Cardiac fibroblast (primary cell): Measurements from ENCODE around the gene TBC1D24.

Source experiments
- DNase-seq, 2 donors: peaks; one replicate each; pipeline versions ENCODE4 v3.0.0 to v3.0.0-alpha.2; 2010; ENCODE audit warnings: low read depth in 2 of 2
- H3K4me3 ChIP-seq, 2 donors: replicated peaks in 1 of 2; 1 replicate in 1 of 2; 2 replicates in 1 of 2; pipeline ENCODE4 v1.5.1; 2011; ENCODE audit warnings: low read depth in 2 of 2, low read length in 2 of 2, mild to moderate bottlenecking in 2 of 2, moderate library complexity in 1 of 2
- CTCF ChIP-seq: IDR thresholded peaks from one replicate; pipeline ENCODE4 v1.5.1; 2011; ENCODE audit warnings: low read depth, mild to moderate bottlenecking, low read length, inconsistent platforms

TBC1D24 gene

GRCh38 chr16:2474877-2475412 lies at the start of gene TBC1D24:
Gene TBC1D24, plus strand, starts transcription at chr16:2475127. Its CDS starts 21,022 bp downstream, at chr16:2496149.
- peak within 1 kb of the TSS; percentile 73 to 76 for H3K4me3 ChIP-seq
- no peak for TF ChIP-seq CTCF

GRCh38 chr16:2425825-2426430 lies 49.0 kb upstream of the TBC1D24 start:
- H3K4me3 ChIP-seq = no peak overlapping the region
- DNase-seq = no peak
- TF ChIP-seq CTCF = no peak

More at GRCh38 chr16:2474877-2475412, at the start of gene TBC1D24:
- DNase-seq = peak; percentile 76 to 87

- TF ChIP-seq CTCF = no peak
- H3K4me3 ChIP-seq = no peak overlapping the region
- no peak for DNase-seq
These were observed 48.0 kb upstream of the TBC1D24 start for GRCh38 chr16:2426941-2427361.

GRCh38 chr16:2427526-2427925 lies 47.4 kb upstream of the TBC1D24 start:
- DNase-seq = no peak
- no peak overlapping the region for H3K4me3 ChIP-seq
- no peak for TF ChIP-seq CTCF

GRCh38 chr16:2428051-2428783 lies 46.7 kb upstream of the TBC1D24 start:
- DNase-seq = peak; percentile 31 to 32
- H3K4me3 ChIP-seq = peak overlapping the region; percentile 66 to 75
- TF ChIP-seq CTCF = peak; percentile 45

- no peak for TF ChIP-seq CTCF
- H3K4me3 ChIP-seq = peak overlapping the region; percentile 66 to 75
- DNase-seq = no peak
These were observed 46.2 kb upstream of the TBC1D24 start for GRCh38 chr16:2428784-2429033.
